Stimulated activated naive CD4-positive, alpha-beta T cell (primary cell): ENCODE results near the gene SPIN1.

Experiments used
- DNase-seq, 6 experiments: peaks; one replicate each; lab custom pipeline; 2025; lab: John Stamatoyannopoulos, UW

The SPIN1 gene

GRCh38 chr9:88388886-88389605, 802 bp downstream of the SPIN1 start:
- DNase-seq, result peak in 5 of 6 experiments; percentile 18 to 66 (median 63)

- no peak for DNase-seq
Observed at GRCh38 chr9:88390371-88390990, 2.2 kb downstream of the SPIN1 start.

GRCh38 chr9:88391236-88391635, 3.0 kb downstream of the SPIN1 start:
- no peak for DNase-seq

GRCh38 chr9:88391921-88392320, 3.7 kb downstream of the SPIN1 start:
- DNase-seq, result no peak

GRCh38 chr9:88392549-88392948, 4.3 kb downstream of the SPIN1 start:
- no peak for DNase-seq

GRCh38 chr9:88396836-88397577, 8.8 kb downstream of the SPIN1 start:
- no peak for DNase-seq

- no peak for DNase-seq
Observed at GRCh38 chr9:88398016-88398415, 9.8 kb downstream of the SPIN1 start.

GRCh38 chr9:88399966-88400365, 11.7 kb downstream of the SPIN1 start:
- no peak for DNase-seq

- DNase-seq, result no peak
Observed at GRCh38 chr9:88403340-88403739, 15.1 kb downstream of the SPIN1 start.

- DNase-seq, result no peak
Observed at GRCh38 chr9:88406051-88406450, 17.8 kb downstream of the SPIN1 start.

- DNase-seq, result no peak
Observed at GRCh38 chr9:88411471-88411870, 23.2 kb downstream of the SPIN1 start.

GRCh38 chr9:88414298-88414697, 26.1 kb downstream of the SPIN1 start:
- DNase-seq, result no peak

GRCh38 chr9:88418025-88418424, 29.8 kb downstream of the SPIN1 start:
- DNase-seq, result no peak

GRCh38 chr9:88418715-88419540, 30.7 kb downstream of the SPIN1 start:
- DNase-seq, result no peak

- no peak for DNase-seq
Observed at GRCh38 chr9:88420227-88420626, 32.0 kb downstream of the SPIN1 start.

- no peak for DNase-seq
Observed at GRCh38 chr9:88421348-88421747, 33.1 kb downstream of the SPIN1 start.

- DNase-seq, result no peak
Observed at GRCh38 chr9:88425538-88425950, 37.3 kb downstream of the SPIN1 start.

- no peak for DNase-seq
Observed at GRCh38 chr9:88426651-88427050, 38.4 kb downstream of the SPIN1 start.

- no peak for DNase-seq
Observed at GRCh38 chr9:88429595-88430430, 41.6 kb downstream of the SPIN1 start.

- DNase-seq, result no peak
Observed at GRCh38 chr9:88433583-88434255, 45.5 kb downstream of the SPIN1 start.

- DNase-seq, result no peak
Observed at GRCh38 chr9:88435336-88435735, 47.1 kb downstream of the SPIN1 start.
